OCI-LY7 (cell line): ENCODE measurements around the gene SREBF1. TPM values are rescaled to one million over a fixed set of nuclear protein-coding genes. Genes with fewer than 3 reads are reported as not detected.

Experiments
- BruUV-seq: library from RNA; stranded (reverse); fragments of 400-500 nt; replicated peaks from 2 replicates; lab custom pipeline; 2021; lab: Mats Ljungman, UMichigan
- CTCF ChIA-PET: fragments of 300-600 bp; sonication (Branson Sonifier 250); formaldehyde crosslinking; loops from one replicate; lab custom pipeline; 2022; ENCODE audit warnings: antibody characterized with exemption; ENCODE audit not compliant: unreplicated experiment; lab: Charles Lee
- POLR2A ChIA-PET: fragments of 300-600 bp; sonication (Branson Sonifier 250); formaldehyde crosslinking; loops from one replicate; lab custom pipeline; 2022; ENCODE audit warnings: antibody characterized with exemption; lab: Charles Lee
- DNase-seq: peaks from one replicate; pipeline ENCODE4 v3.0.0-alpha.2; 2015; ENCODE audit warnings: low spot score
- H2AFZ ChIP-seq: fragments of 200-600 bp; sonication (generic), shearing (Covaris generic); 2 replicates; pipeline ENCODE4 v1.6.1; 2014; ENCODE audit warnings: mild to moderate bottlenecking, antibody characterized with exemption, low read length, moderate library complexity
- H3K27ac ChIP-seq: fragments of 200-600 bp; sonication (generic); 2 replicates; pipeline ENCODE4 v1.5.1; 2014; ENCODE audit warnings: mixed run types, low read depth, mild to moderate bottlenecking, moderate library complexity, low read length, inconsistent platforms; ENCODE audit not compliant: poor library complexity, severe bottlenecking
- H3K36me3 ChIP-seq: fragments of 200-600 bp; sonication (generic); 2 replicates; pipeline ENCODE4 v1.6.1; 2014; ENCODE audit warnings: mild to moderate bottlenecking, antibody characterized with exemption, low read length, moderate library complexity, mixed read lengths; ENCODE audit not compliant: insufficient read depth
- H3K4me1 ChIP-seq: fragments of 200-600 bp; sonication (generic); 2 replicates; pipeline ENCODE4 v1.5.1; 2014; ENCODE audit warnings: mild to moderate bottlenecking, low read length; ENCODE audit not compliant: insufficient read depth, poor library complexity, severe bottlenecking
- H3K4me2 ChIP-seq: fragments of 200-600 bp; sonication (generic); 2 replicates; pipeline ENCODE4 v1.6.1; 2014; ENCODE audit warnings: mild to moderate bottlenecking, low read length
- H3K4me3 ChIP-seq: fragments of 200-600 bp; sonication (generic); 2 replicates; pipeline ENCODE4 v1.5.1; 2014; ENCODE audit warnings: mild to moderate bottlenecking, low read depth, low read length; ENCODE audit not compliant: poor library complexity, severe bottlenecking
- H3K79me2 ChIP-seq: fragments of 200-600 bp; sonication (generic); 2 replicates; pipeline ENCODE4 v1.6.1; 2016; ENCODE audit warnings: low read depth, mild to moderate bottlenecking, low read length, moderate library complexity, mixed read lengths; ENCODE audit not compliant: insufficient read depth
- H3K9me2 ChIP-seq: fragments of 200-600 bp; sonication (generic); 2 replicates; pipeline ENCODE4 v1.6.1; 2016; ENCODE audit warnings: mild to moderate bottlenecking, low read length, mixed read lengths; ENCODE audit not compliant: insufficient read depth
- H3K9me3 ChIP-seq: fragments of 200-600 bp; sonication (generic); 2 replicates; pipeline ENCODE4 v1.6.1; 2014; ENCODE audit warnings: mild to moderate bottlenecking, mixed run types, low read length, mixed read lengths
- H4K20me1 ChIP-seq: fragments of 200-600 bp; sonication (generic); 2 replicates; pipeline ENCODE4 v1.6.1; 2014; ENCODE audit warnings: mild to moderate bottlenecking, antibody characterized with exemption, low read length, moderate library complexity, mixed read lengths; ENCODE audit not compliant: insufficient read depth
- CTCF ChIP-seq: fragments of 200-600 bp; sonication (generic); conservative IDR thresholded peaks from 2 replicates; pipeline ENCODE4 v1.5.1; 2014; ENCODE audit warnings: mild to moderate bottlenecking, antibody characterized with exemption, low read length, moderate library complexity, mixed read lengths
- EZH2phosphoT487 ChIP-seq: fragments of 200-600 bp; sonication (generic); IDR thresholded peaks from 2 replicates; pipeline ENCODE4 v1.6.1; 2018; ENCODE audit warnings: low read depth, borderline replicate concordance, mild to moderate bottlenecking, mixed run types, antibody characterized with exemption, low read length, moderate library complexity, mixed read lengths
- intact Hi-C: fragments of 100-400 bp; cut with micrococcal nuclease; formaldehyde crosslinking; loops from one replicate; pipeline ENCODE4 v1.10.0; 2022; ENCODE audit not compliant: unreplicated experiment
- total RNA-seq, 2 experiments: library from RNA; depleted of rRNA in 1 of 2; stranded (reverse); fragments of >200 nt in 1 of 2; shearing (Covaris generic) in 1 of 2; gene quantifications; 2 replicates each; pipeline ENCODE4 v1.2.3, GENCODE V29; 2014 to 2022

The SREBF1 gene
- total RNA-seq, 2 experiments from 2014 or later = 70.4 to 187 TPM

GRCh38 chr17:17868641-17869522 is 32.1 kb upstream of the SREBF1 start:
- H3K4me3 ChIP-seq = no peak overlapping the region

DNA sequence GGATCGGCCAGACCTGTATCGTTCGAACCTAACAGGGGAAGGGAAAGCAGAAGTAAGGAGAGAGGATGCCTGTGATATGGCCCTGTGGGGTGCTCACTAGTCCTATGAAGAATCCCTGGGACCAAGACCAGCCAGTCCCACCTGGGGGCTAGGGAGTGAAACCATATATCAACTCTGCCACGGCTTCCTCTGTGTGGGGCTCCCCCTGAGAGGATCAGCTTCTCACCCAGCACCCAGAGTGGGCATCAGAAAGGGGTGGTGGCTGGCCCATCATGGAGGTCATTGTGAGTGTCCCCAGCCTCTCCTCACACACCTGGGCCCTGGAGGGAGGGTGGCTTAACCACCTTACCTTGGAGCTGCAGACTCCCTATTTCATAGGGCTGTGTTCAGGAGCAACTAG is 30.1 kb upstream of the SREBF1 start:
- POLR2A ChIA-PET = no interaction called here
- no TSS peak for BruUV-seq
- intact Hi-C loops = no loop called here

More at GRCh38 chr17:17868641-17869522, 32.1 kb upstream of the SREBF1 start:
- no peaks in the 10 kb centered on the region for H3K9me2 ChIP-seq
- H2AFZ ChIP-seq = no peak overlapping the region
- TF ChIP-seq CTCF (no peak), EZH2phosphoT487 (no peak)
- H3K27ac ChIP-seq = no peak overlapping the region
- intact Hi-C loops = no loop called here
- BruUV-seq = no TSS peak
- no peaks in the 10 kb centered on the region for H3K9me3 ChIP-seq
- ChIA-PET CTCF (interaction anchor here (0.6 kb wide), 1 partner anchor 8 kb away, joined by 4 read pairs; no protein-coding TSS in a partner anchor), POLR2A (no interaction called here)
- no peaks in the 10 kb centered on the region for H3K36me3 ChIP-seq
- H3K4me1 ChIP-seq = no peaks in the 10 kb centered on the region
- DNase-seq = no peak
- no peaks in the 10 kb centered on the region for H3K79me2 ChIP-seq
- H3K4me2 ChIP-seq = no peak overlapping the region
- no peaks in the 10 kb centered on the region for H4K20me1 ChIP-seq

More for the DNA sequence above, 30.1 kb upstream of the SREBF1 start:
- H3K9me3 ChIP-seq = no peaks in the 10 kb centered on the region
- CTCF ChIA-PET = no interaction called here
- no peaks in the 10 kb centered on the region for H3K36me3 ChIP-seq
- no peaks in the 10 kb centered on the region for H3K79me2 ChIP-seq
- no peak overlapping the region for H3K27ac ChIP-seq
- H3K4me1 ChIP-seq = no peaks in the 10 kb centered on the region
- no peak overlapping the region for H2AFZ ChIP-seq
- no peaks in the 10 kb centered on the region for H3K9me2 ChIP-seq
- H3K4me3 ChIP-seq = no peak overlapping the region
- TF ChIP-seq CTCF (no peak), EZH2phosphoT487 (no peak)
- H3K4me2 ChIP-seq = no peak overlapping the region
- DNase-seq = no peak
- H4K20me1 ChIP-seq = no peaks in the 10 kb centered on the region
